IPS-20b (cell line): Measurements from ENCODE around the gene P2RY1.

ENCODE experiments used
- H3K27ac ChIP-seq: one replicate; pipeline ENCODE4 v1.5.1; 2013; ENCODE audit warnings: low read length
- H3K27me3 ChIP-seq: 2 replicates; pipeline ENCODE4 v1.6.1; 2013; ENCODE audit warnings: mild to moderate bottlenecking, low read length, inconsistent platforms; ENCODE audit not compliant: insufficient read depth
- H3K36me3 ChIP-seq: 2 replicates; pipeline ENCODE4 v1.6.1; 2013; ENCODE audit warnings: low read depth, mild to moderate bottlenecking, inconsistent platforms, low read length, moderate library complexity; ENCODE audit not compliant: insufficient read depth
- H3K4me1 ChIP-seq: 2 replicates; pipeline ENCODE4 v1.6.1; 2013; ENCODE audit warnings: mild to moderate bottlenecking, control low read depth, inconsistent platforms, low read length, moderate library complexity; ENCODE audit not compliant: insufficient read depth
- H3K4me3 ChIP-seq: 2 replicates; pipeline ENCODE4 v1.5.1; 2013; ENCODE audit warnings: mild to moderate bottlenecking, low read length, inconsistent platforms
- H3K9ac ChIP-seq: 2 replicates; pipeline ENCODE4 v1.6.1; 2013; ENCODE audit warnings: low read depth, mild to moderate bottlenecking, inconsistent platforms, low read length, moderate library complexity
- H3K9me3 ChIP-seq: 2 replicates; pipeline ENCODE4 v1.6.1; 2013; ENCODE audit warnings: mild to moderate bottlenecking, low read depth, low read length, inconsistent platforms; ENCODE audit not compliant: insufficient read depth

P2RY1 gene

DNA sequence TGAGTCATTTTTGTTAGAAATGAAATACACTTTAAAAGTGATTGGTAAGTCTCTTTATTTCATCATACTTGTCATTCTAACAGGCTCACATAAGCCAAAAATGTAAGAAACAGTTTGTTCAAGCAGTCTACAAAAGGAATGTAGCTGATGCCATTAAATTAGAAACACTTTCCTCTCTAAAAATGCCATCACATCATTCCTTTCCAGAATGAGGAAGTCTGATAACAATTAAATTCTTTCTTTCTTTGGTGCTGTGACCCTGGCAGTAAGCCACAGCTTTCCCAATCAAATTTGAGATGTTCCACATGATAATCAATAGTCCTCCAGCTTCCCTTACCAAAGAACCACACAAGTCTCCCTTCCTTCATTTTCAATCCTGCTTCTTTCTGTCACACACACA lies 9.4 kb upstream of the P2RY1 start:
- no peaks in the 10 kb centered on the region for H3K4me1 ChIP-seq
- no peaks in the 10 kb centered on the region for H3K27me3 ChIP-seq
- H3K9me3 ChIP-seq: no peaks in the 10 kb centered on the region
- no peak overlapping the region for H3K27ac ChIP-seq
- no peak overlapping the region for H3K4me3 ChIP-seq
- H3K9ac ChIP-seq: no peak overlapping the region
- H3K36me3 ChIP-seq: no peaks in the 10 kb centered on the region

GRCh38 chr3:152826476-152826875 lies 8.5 kb upstream of the P2RY1 start:
- Histone ChIP-seq H3K4me3 (no peak overlapping the region), H3K36me3 (no peaks in the 10 kb centered on the region), H3K27me3 (no peaks in the 10 kb centered on the region), H3K4me1 (no peaks in the 10 kb centered on the region), H3K27ac (no peak overlapping the region), H3K9ac (no peak overlapping the region), H3K9me3 (no peaks in the 10 kb centered on the region)

GRCh38 chr3:152827313-152827712 lies 7.6 kb upstream of the P2RY1 start:
- H3K27me3 ChIP-seq: no peaks in the 10 kb centered on the region
- no peaks in the 10 kb centered on the region for H3K4me1 ChIP-seq
- no peaks in the 10 kb centered on the region for H3K9me3 ChIP-seq
- H3K9ac ChIP-seq: no peak overlapping the region
- H3K4me3 ChIP-seq: no peak overlapping the region
- no peak overlapping the region for H3K27ac ChIP-seq
- H3K36me3 ChIP-seq: no peaks in the 10 kb centered on the region

DNA sequence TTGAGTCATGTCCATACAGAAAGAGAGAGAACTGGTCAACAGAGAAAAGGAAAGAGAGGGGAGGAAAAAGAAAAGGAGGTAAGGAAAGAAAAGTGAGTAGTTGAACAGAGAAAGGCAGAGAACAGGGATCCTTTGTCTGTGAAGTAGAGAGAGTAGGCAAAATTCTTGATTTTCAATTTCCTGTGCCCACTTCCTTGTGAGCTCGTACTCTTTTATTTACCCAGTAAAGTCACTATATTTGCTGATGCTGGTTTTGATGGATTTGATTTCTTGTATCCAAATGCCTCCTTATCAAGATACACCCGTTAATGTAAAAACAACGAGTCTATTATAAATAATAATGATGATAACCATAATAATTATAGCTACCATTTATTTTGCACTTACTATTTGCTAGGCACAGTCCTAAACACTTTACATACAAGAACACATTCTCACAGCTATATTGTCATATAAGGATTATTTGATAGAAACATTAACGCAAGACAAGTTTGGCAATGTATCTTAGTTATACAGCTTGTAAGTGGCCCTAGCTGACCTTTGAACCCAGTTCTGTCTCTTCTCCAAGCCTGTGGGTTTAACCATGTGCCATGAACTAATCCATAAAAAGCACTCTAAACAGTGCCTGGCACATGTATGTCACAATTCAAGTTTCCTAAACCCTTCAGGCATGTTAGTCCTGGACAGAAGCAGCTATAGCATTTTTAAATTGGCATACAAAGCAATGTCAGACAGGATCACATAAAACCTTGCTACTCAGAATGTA lies 6.7 kb upstream of the P2RY1 start:
- Histone ChIP-seq H3K4me3 (no peak overlapping the region), H3K4me1 (no peaks in the 10 kb centered on the region), H3K36me3 (no peaks in the 10 kb centered on the region), H3K9me3 (no peaks in the 10 kb centered on the region), H3K27me3 (no peaks in the 10 kb centered on the region; the same call in 1 of the 2 replicates), H3K9ac (no peak overlapping the region), H3K27ac (no peak overlapping the region)

DNA sequence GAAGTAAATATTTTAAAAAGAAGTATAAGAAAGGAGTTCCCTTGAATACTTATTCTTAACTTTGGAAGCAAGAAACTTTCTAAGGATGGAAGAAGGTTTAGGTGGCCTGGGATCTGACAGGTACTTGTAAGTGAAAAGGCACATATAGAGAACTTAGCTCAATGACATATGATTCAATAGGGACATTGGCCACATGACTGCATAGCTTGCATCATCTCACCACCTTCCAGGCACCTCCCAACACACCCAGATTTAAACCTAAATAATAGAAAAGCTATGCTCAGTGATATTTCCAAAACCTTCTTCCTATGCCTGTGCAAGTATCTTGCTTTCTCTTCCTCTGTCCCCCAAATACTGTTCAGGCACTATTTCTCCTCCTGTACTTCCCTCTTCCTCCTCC lies 4.7 kb upstream of the P2RY1 start:
- Histone ChIP-seq H3K4me3 (no peak overlapping the region), H3K4me1 (peaks cover 6% of the 10 kb centered on the region; the same call in 1 of the 2 replicates), H3K9ac (no peak overlapping the region), H3K27me3 (peaks cover 8% of the 10 kb centered on the region; the same call in 1 of the 2 replicates), H3K36me3 (no peaks in the 10 kb centered on the region), H3K27ac (no peak overlapping the region), H3K9me3 (no peaks in the 10 kb centered on the region)

DNA sequence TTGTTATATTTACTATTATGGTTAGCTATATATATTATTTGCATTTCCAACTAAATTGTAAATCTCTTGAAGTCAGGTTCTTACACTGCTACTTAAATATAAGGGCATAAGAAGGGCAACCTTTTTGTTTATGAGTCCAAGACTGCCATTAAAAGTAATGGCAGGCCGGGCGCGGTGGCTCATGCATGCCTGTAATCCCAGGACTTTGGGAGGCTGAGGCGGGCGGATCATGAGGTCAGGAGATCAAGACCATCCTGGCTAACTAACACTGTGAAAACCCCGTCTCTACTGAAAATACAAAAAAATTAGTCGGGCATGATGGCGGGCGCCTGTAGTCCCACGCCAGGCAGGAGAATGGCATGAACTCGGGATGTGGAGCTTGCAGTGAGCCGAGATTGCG lies 2.9 kb upstream of the P2RY1 start:
- H3K9me3 ChIP-seq: no peaks in the 10 kb centered on the region
- H3K4me3 ChIP-seq: no peak overlapping the region
- H3K27ac ChIP-seq: no peak overlapping the region

GRCh38 chr3:152833089-152833488 lies 1.8 kb upstream of the P2RY1 start:
- Histone ChIP-seq H3K27me3 (peaks cover 33% of the 10 kb centered on the region), H3K36me3 (no peaks in the 10 kb centered on the region; the same call in none of the 2 replicates), H3K9me3 (no peaks in the 10 kb centered on the region), H3K9ac (no peak overlapping the region), H3K4me3 (no peak overlapping the region), H3K27ac (no peak overlapping the region), H3K4me1 (peaks cover 20% of the 10 kb centered on the region)

More for the DNA sequence above, 2.9 kb upstream of the P2RY1 start:
- Histone ChIP-seq H3K36me3 (no peaks in the 10 kb centered on the region), H3K27me3 (peaks cover 26% of the 10 kb centered on the region), H3K9ac (no peak overlapping the region), H3K4me1 (peaks cover 13% of the 10 kb centered on the region)

GRCh38 chr3:152834191-152834775 lies 648 bp upstream of the P2RY1 start:
- H3K36me3 ChIP-seq: peaks cover 5% of the 10 kb centered on the region
- H3K27ac ChIP-seq: peak overlapping the region; percentile 40
- peak overlapping the region; percentile 96 for H3K4me3 ChIP-seq
- peaks cover 20% of the 10 kb centered on the region for H3K4me1 ChIP-seq
- peaks cover 33% of the 10 kb centered on the region for H3K27me3 ChIP-seq
- H3K9me3 ChIP-seq: no peaks in the 10 kb centered on the region
- peak overlapping the region; percentile 85; the same call in 1 of the 2 replicates for H3K9ac ChIP-seq

DNA sequence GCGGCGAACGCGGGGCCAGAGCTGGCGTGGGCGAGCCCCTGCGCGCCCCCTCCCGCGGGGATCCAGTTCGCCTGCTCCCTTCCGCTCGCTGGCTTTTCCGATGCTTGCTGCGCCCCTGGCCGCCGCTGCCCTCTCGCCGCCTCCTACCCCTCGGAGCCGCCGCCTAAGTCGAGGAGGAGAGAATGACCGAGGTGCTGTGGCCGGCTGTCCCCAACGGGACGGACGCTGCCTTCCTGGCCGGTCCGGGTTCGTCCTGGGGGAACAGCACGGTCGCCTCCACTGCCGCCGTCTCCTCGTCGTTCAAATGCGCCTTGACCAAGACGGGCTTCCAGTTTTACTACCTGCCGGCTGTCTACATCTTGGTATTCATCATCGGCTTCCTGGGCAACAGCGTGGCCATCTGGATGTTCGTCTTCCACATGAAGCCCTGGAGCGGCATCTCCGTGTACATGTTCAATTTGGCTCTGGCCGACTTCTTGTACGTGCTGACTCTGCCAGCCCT lies 721 bp downstream of the P2RY1 start:
- H3K27me3 ChIP-seq: peaks cover 33% of the 10 kb centered on the region
- peak overlapping the region; percentile 85 for H3K9ac ChIP-seq
- peaks cover 20% of the 10 kb centered on the region for H3K4me1 ChIP-seq
- H3K27ac ChIP-seq: no peak overlapping the region
- H3K9me3 ChIP-seq: no peaks in the 10 kb centered on the region
- H3K4me3 ChIP-seq: peak overlapping the region; percentile 96
- H3K36me3 ChIP-seq: peaks cover 8% of the 10 kb centered on the region

GRCh38 chr3:152836269-152836668 lies 1.3 kb downstream of the P2RY1 start:
- Histone ChIP-seq H3K27me3 (peaks cover 33% of the 10 kb centered on the region), H3K36me3 (peaks cover 8% of the 10 kb centered on the region), H3K9me3 (no peaks in the 10 kb centered on the region), H3K9ac (peak overlapping the region; percentile 85; the same call in 1 of the 2 replicates), H3K27ac (no peak overlapping the region), H3K4me3 (peak overlapping the region; percentile 96), H3K4me1 (peaks cover 20% of the 10 kb centered on the region)

- H3K4me3 ChIP-seq: no peak overlapping the region
- H3K27me3 ChIP-seq: peaks cover 25% of the 10 kb centered on the region
- H3K36me3 ChIP-seq: peaks cover 8% of the 10 kb centered on the region
- H3K4me1 ChIP-seq: peaks cover 15% of the 10 kb centered on the region
- H3K9me3 ChIP-seq: no peaks in the 10 kb centered on the region
- H3K9ac ChIP-seq: no peak overlapping the region
- H3K27ac ChIP-seq: no peak overlapping the region
These were observed 4.6 kb downstream of the P2RY1 start for GRCh38 chr3:152839511-152839910.

GRCh38 chr3:152841131-152841530 lies 6.2 kb downstream of the P2RY1 start:
- Histone ChIP-seq H3K4me3 (no peak overlapping the region), H3K9me3 (0 out of 2 replicates have a peak, but pooled peaks cover under 1% of the 10 kb centered on the region), H3K4me1 (peaks cover 15% of the 10 kb centered on the region), H3K36me3 (peaks cover 8% of the 10 kb centered on the region), H3K27ac (no peak overlapping the region), H3K27me3 (peaks cover 16% of the 10 kb centered on the region), H3K9ac (no peak overlapping the region)
